ENCODE results near the gene RGS11. TPM values are rescaled to one million over a fixed set of nuclear protein-coding genes. Genes with fewer than 3 reads are reported as not detected.
"Not testable (repeated sequence)": the region's sequence is repeated elsewhere in the genome, so short reads cannot be mapped to it uniquely, and the experiment has no call there.

RGS11 gene
- total RNA-seq, 1 donor from 2014 or later: 6.5 TPM

GRCh38 chr16:281660-282255, 6.0 kb upstream of the RGS11 start:
- DNase-seq (ENCODE audit: low spot score in 2 of 2) (peak in 1 of 2 donors; percentile 36), FAIRE-seq (no peak)

GRCh38 chr16:280991-281659, 5.4 kb upstream of the RGS11 start:
- DNase-seq (ENCODE audit: low spot score in 2 of 2): peak in 1 of 2 donors; percentile 28
- no peak for FAIRE-seq

DNA sequence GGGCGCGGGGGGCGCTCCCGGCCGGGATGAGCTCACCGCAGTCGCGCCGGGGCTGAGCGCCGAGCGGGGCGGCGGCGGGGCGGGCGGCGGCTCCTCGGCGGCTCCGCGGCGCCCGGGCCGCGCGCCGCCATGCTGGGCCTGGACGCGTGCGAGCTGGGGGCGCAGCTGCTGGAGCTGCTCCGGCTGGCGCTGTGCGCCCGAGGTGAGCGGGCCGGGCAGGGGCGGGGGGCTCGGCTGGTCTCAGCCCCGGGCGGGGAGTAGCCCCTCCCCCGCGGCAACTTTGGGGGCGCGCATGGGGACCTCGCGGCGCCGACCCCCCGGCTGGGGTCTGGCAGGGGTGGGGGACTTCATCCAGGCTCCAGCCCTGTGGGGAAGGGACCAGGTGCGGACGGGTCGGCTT, 4.8 kb upstream of the RGS11 start, which contains the start of gene ARHGDIG:
Gene ARHGDIG (plus strand): TSS at position 40 of the 400 bp plus-strand sequence. CDS start 90 bp downstream, at position 130.
- FAIRE-seq: no peak
- peak; percentile 59 for DNase-seq (ENCODE audit: low spot score in 2 of 2)

- no peak for FAIRE-seq
- no peak for DNase-seq (ENCODE audit: low spot score in 2 of 2)
Observed at GRCh38 chr16:280005-280460, 4.3 kb upstream of the RGS11 start.

DNA sequence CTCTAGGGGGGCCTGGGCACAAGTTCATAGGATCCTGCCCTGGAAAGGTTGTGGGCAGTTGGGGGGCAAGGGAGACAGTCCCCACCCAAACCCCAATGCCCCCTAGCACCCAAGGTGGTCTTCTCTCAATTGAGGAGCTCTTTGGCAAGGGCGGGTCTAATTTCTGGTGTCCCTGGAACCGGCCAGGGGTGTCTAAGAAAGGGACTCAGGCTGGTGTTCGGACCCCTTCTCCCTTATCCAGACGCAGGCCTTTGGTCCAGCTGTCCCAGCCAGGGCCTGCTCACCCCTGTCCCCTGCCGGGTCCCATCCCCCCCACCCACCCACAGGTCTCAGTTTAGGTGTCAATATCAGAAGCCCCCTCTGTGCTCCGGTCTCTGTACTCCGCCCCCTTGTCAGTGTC, 3.8 kb upstream of the RGS11 start:
- FAIRE-seq (no peak), DNase-seq (ENCODE audit: low spot score in 2 of 2) (peak in 1 of 2 donors; percentile 29)

- no peak for DNase-seq (ENCODE audit: low spot score in 2 of 2)
- FAIRE-seq: no peak
Observed at GRCh38 chr16:278863-279366, 3.2 kb upstream of the RGS11 start.

GRCh38 chr16:276426-277077, 808 bp upstream of the RGS11 start:
- FAIRE-seq (no peak), DNase-seq (ENCODE audit: low spot score in 2 of 2) (no peak)

DNA sequence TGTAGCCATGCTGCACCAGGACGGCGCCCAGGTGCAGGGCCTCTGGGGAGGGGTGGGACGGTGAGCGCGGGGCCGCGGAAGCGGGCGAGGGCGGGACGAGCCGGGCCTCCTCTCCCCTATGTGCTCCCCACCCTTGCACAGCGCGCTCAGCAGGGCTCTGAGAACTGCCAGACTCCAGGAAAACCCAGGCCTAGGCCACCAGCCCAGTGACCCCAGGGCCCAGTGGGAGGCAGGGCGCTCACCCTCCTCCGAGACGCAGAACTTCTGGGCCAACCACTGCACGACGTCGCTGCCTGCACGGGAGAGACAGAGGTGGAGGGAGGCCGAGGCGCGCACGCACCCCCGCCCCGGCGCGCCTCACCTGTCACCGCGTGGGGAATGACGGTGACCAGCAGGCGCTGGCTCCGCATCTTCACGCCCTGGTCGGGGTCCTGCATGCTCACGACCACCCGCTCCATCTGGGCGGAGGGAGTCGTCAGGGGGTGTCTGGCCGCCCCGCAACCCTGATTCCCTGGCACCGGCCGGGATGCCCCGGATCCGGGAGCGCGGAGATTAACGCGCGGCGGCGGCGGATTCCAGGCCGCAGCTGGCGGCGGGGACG, 603 bp downstream of the RGS11 start:
- DNase-seq (ENCODE audit: low spot score in 2 of 2) (peak; percentile 61 to 64), FAIRE-seq (no peak)

GRCh38 chr16:273547-274421, 2.0 kb downstream of the RGS11 start:
- FAIRE-seq: no peak
- no peak for DNase-seq (ENCODE audit: low spot score in 2 of 2)

- DNase-seq (ENCODE audit: low spot score in 2 of 2) (peak in 1 of 2 donors; percentile 24), FAIRE-seq (no peak)
Observed at GRCh38 chr16:272633-273546, 2.9 kb downstream of the RGS11 start.

GRCh38 chr16:270381-271255, 5.1 kb downstream of the RGS11 start:
- no peak for DNase-seq (ENCODE audit: low spot score in 2 of 2)
- no peak for FAIRE-seq

DNA sequence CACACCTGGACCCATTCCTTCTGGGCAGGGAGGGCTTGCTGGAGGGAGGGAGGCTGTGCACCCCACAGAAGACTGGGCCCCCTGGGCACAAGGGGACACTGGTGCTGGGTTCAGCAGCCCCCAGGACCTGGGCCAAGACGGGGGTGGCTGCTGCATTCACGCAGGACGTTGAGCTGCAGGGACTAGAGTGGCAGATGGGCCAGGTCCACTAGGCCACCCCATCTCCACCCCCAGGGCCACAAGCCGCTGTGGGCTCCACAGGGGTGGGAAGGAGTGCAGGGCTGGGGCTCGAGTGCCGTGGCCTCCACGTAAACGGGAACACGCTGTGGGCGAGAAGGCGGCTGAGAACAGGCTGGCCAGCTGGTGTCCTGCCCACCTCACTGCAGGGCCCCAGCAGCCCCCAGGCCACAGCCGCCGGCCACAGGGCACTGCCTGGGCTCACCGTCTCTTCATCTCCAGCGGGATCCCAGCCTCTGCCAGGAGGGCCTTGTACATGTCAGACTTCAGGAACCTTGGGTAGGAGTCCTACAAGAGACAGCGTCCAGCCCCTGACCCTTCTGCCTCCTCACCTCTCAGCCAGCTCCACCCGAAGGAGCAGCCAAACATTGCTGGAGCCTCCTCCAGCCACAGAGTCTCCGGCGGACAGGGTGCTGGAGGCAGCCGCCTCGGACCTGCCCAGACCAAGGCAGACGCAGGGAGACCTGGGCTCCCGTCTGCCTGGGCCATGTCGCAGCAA, 6.5 kb downstream of the RGS11 start:
- DNase-seq (ENCODE audit: low spot score in 2 of 2) (no peak), FAIRE-seq (no peak)

DNA sequence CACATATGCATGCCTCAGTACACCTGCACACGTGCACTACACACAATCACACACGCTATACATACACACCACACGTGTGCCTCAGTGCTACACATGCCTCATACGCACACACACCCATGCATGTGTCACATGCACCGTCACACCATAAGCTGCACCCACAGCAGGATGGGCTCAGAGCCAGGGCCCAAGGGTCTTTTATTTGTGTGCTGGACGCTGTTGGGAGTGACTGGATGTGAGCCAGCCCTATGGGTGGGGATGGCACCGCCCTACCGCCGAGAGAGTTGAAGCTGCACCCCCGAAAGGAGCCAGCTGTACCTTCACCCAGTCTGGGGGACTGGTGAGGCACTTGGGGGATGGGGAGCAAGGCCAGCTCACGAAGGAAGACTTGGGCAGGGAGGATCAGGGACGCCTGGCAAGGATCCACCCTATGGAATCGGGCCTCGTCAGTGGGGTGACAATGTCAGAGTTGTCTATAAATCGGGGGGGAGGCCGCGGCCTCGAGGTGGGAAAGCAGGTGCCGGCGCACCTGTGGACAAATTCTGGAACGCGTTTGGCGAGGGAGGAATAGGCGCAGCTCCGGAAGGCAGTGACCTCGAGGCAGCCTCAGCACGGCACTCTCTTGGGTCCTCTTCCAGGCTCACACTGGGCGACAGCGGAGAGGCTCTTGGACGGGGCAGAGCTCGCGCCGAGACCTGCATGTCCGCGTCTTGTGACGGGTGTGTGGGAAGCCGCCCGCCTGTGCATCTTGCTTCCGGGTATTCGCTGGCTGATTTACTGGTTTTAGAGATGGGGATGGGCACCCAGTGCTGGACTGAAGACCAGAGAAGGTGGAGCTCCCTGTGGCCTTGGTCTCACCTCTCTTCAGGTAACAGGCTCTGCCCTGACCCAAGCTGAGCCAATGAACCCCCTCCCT, 7.3 kb downstream of the RGS11 start:
- DNase-seq (ENCODE audit: low spot score in 2 of 2): no peak
- FAIRE-seq: no peak

DNA sequence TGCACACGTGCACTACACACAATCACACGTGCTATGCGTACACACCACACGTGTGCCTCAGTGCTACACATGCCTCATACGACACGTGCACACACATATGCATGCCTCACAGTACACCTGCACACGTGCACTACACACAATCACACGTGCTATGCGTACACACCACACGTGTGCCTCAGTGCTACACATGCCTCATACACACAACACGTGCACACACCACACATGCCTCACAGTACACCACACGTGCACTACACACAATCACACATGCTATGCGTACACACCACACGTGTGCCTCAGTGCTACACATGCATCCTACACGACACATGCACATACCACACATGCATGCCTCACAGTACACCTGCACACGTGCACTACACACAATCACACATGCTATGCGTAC, 8.2 kb downstream of the RGS11 start:
- not testable (repeated sequence) for FAIRE-seq; DNase-seq (ENCODE audit: low spot score in 2 of 2)

- DNase-seq (ENCODE audit: low spot score in 2 of 2): no peak
- FAIRE-seq: no peak
Observed at GRCh38 chr16:266258-267164, 9.2 kb downstream of the RGS11 start.
